Measurements from ENCODE around the gene IFNA7.
A peak's percentile ranks its signal among the peaks of the same experiment; 100 is the strongest.
"Not testable (repeated sequence)": the region's sequence is repeated elsewhere in the genome, so short reads cannot be mapped to it uniquely, and the experiment has no call there.

IFNA7 gene

DNA sequence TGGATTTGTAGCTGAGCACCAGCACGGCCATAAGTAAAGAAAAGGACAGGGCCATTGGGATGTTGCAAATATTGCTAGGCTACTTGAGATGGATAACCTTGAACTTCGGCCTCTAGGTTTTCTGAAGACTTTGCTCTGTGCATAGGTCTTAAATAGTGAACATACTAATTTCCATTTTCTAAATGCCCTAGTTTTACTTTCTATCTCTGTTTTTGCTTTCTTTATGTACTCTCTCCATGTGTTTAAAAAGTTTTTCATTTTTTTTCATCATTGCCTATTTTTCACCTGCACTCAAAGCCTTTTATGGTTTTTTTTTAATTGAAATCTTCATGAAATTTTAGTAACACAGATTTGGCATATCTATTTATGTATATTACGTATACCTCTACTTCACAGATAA, 5.0 kb upstream of the IFNA7 start, which contains the start of gene IFNA10:
Gene IFNA10, minus strand, starts transcription at position 101 of the 400 bp plus-strand sequence. Its CDS starts 46 bp downstream, at position 55.
- peaks cover 17% of the 10 kb centered on the region for H3K27me3 Mint-ChIP-seq
- not testable (repeated sequence) for H3K36me3 Mint-ChIP-seq (ENCODE audit: low read depth); H3K27ac Mint-ChIP-seq; H3K9me3 Mint-ChIP-seq; H3K4me3 Mint-ChIP-seq; H3K4me1 Mint-ChIP-seq (ENCODE audit: low read depth)

DNA sequence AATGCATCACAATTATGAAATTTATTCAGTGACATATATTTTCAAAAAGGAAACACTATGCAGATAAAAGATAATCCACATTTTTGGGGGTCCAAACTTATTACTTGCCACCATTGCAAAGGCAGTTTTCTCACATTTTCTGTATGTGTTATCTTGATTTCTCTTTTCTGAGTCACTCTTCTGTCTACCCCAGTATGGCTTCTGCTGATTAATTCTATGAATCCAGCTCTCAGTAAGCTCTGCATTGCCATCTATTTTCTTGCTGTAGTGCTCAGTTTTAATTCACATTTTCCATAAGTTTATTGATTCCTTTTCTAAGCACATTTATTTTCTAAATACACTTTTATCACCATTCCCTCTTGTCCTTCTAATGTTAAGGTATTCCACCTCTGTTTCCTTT, 3.2 kb upstream of the IFNA7 start:
- Mint-ChIP-seq H3K27ac (no peak overlapping the region), H3K9me3 (no peaks in the 10 kb centered on the region), H3K4me1 (ENCODE audit: low read depth) (peaks cover 13% of the 10 kb centered on the region), H3K27me3 (peaks cover 21% of the 10 kb centered on the region), H3K36me3 (ENCODE audit: low read depth) (no peaks in the 10 kb centered on the region), H3K4me3 (no peak overlapping the region)

DNA sequence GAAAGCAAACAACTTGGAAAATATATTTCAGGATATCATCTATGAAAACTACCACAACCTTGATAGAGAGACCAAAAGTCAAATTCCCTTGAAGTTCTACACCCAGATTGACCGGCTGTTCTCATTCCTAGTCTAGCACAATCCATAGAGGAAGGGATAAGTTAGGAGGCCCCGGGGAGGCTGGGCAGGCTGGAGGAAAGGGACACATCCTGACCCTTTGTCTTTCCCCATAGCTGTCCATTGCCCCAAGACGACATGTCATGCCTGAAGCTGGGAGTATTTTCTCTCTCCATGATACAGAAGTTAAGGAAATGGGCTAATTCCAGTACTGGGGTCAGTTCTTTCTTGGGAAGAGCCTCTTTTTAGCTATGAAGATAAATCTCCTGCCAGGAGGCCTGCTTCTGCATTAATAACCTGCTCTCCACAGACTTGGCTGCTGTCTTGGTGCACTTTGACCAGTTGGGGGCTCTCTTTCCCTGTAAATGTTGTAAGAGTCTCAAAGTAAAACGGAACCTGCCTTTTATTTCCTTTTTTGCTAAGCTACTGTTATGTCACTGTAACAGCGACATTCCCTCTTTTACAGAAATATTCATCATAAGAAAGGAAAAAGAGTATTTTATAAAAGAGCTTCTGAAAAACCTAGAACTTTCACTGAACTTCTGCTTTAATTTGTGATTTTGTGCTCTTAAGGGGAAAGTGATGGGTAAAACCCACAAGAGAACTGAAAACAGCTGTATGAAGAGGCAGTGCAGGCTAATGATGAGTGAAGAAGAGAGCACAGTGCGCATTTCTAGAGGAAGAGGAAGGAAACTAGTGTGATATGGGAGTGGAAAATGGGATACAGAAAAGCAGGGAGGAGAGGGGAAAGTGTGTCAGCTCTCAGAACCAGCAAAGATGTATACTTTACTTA, 6.9 kb downstream of the IFNA7 start:
- H3K9me3 Mint-ChIP-seq; H3K4me1 Mint-ChIP-seq (ENCODE audit: low read depth); H3K27me3 Mint-ChIP-seq; H3K27ac Mint-ChIP-seq; H3K36me3 Mint-ChIP-seq (ENCODE audit: low read depth): not testable (repeated sequence)
- H3K4me3 Mint-ChIP-seq = peak overlapping the region; percentile 39

DNA sequence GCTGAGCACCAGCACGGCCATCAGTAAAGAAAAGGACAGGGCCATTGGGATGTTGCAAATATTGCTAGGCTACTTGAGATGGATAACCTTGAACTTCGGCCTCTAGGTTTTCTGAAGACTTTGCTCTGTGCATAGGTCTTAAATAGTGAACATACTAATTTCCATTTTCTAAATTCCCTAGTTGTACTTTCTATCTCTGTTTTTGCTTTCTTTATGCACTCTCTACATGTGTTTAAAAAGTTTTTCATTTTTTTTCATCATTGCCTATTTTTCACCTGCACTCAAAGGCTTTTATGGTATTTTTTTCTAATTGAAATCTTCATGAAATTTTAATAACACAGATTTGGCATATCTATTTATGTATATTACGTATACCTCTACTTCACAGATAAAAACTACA, 14.5 kb downstream of the IFNA7 start, which contains the start of gene IFNA4:
Gene IFNA4, minus strand, starts transcription at position 101 of the 400 bp plus-strand sequence. Its CDS starts 56 bp downstream, at position 45.
- not testable (repeated sequence) for H3K4me3 Mint-ChIP-seq; H3K36me3 Mint-ChIP-seq (ENCODE audit: low read depth); H3K9me3 Mint-ChIP-seq; H3K4me1 Mint-ChIP-seq (ENCODE audit: low read depth); H3K27ac Mint-ChIP-seq; H3K27me3 Mint-ChIP-seq

DNA sequence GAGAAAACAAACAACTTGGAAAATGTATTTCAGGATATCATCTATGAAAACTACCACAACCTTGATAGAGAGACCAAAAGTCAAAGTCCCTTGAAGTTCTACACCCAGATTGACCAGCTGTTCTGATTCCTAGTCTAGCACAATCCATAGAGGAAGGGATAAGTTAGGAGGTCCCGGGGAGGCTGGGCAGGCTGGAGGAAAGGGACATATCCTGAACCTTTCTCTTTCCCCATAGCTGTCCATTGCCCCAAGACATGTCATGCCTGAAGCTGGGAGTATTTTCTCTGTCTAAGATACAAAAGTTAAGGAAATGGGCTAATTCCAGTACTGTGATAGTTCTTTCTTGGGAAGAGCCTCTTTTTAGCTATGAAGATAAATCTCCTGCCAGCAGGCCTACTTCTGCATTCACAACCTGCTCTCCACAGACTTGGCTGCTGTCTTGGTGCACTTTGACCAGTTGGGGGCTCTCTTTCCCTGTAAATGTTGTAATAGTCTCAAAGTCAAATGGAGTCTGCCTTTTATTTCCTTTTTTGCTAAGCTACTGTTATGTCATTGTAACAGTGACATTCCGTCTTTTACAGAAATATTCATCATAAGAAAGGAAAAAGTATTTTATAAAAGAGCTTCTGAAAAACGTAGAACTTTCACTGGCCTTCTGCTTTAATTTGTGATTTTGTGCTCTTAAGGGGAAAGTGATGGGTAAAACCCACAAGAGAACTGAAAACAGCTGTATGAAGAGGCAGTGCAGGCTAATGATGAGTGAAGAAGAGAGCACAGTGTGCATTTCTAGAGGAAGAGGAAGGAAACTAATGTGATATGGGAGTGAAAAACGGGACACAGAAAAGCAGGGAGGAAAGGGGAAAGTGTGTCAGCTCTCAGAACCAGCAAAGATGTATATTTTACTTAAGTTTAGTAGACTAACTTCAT, 18.9 kb downstream of the IFNA7 start:
- not testable (repeated sequence) for H3K36me3 Mint-ChIP-seq (ENCODE audit: low read depth); H3K4me1 Mint-ChIP-seq (ENCODE audit: low read depth); H3K27ac Mint-ChIP-seq; H3K27me3 Mint-ChIP-seq; H3K9me3 Mint-ChIP-seq; H3K4me3 Mint-ChIP-seq

DNA sequence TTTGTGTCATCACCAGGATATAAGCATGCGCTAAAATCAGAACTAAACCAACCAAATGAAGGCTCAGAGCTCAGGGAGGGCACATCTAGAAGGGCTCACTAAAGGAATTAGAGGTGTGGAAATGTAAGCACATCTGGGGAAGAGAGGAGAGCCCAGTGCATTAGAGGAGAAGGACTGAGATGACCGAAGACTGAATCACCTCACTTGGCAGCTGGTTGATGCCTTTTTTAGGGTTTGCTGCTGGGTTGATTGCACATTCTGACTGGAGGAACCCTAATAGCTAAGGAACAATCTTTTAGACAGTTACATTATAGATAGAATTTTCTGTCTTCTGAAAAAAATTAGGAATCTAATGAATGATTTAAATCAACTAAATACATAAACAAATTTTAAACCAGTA, 27.3 kb downstream of the IFNA7 start:
- Mint-ChIP-seq H3K27ac (no peak overlapping the region), H3K9me3 (no peaks in the 10 kb centered on the region), H3K4me1 (ENCODE audit: low read depth) (no peaks in the 10 kb centered on the region), H3K27me3 (no peaks in the 10 kb centered on the region), H3K4me3 (no peak overlapping the region), H3K36me3 (ENCODE audit: low read depth) (no peaks in the 10 kb centered on the region)

DNA sequence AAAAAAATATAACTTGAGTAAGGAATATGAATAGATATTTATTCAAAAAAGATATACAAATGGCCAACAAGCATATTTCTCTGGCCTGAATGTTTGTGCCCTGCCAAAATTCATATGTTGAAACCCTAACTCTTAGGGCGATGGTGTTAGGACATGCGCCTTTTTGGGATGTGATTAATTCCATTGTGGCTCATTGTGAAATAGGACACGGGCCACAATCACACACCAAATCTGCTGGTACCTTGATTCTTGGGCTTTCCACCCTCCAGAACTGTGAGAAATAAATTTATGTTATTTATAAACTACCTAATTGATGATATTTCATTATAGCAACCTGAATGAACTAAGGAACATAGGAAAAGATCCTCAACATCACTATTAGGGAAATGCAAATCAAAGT, 29.8 kb downstream of the IFNA7 start:
- Mint-ChIP-seq H3K27me3 (no peaks in the 10 kb centered on the region), H3K9me3 (no peaks in the 10 kb centered on the region), H3K27ac (no peak overlapping the region), H3K4me1 (ENCODE audit: low read depth) (no peaks in the 10 kb centered on the region), H3K36me3 (ENCODE audit: low read depth) (no peaks in the 10 kb centered on the region), H3K4me3 (no peak overlapping the region)

DNA sequence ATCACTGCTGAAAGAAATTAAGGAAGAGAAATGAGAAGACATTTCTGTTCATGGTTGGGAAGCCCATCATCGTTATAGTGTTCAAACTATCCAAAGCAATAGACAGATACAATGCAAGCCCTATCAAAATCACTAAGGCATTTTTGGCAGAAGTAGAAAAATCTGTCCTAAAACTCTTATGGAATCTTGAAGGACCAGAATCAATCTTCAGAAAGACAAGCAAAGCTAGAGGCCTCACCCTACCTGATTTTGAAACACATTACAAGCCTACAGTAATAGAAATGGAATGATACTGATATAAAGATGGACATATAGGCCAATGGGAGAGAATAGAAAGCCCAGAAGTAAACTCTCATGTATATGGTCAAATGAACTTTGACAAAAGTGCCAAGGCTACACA, 30.7 kb downstream of the IFNA7 start:
- Mint-ChIP-seq H3K36me3 (ENCODE audit: low read depth) (no peaks in the 10 kb centered on the region), H3K27me3 (no peaks in the 10 kb centered on the region), H3K4me3 (no peak overlapping the region), H3K9me3 (no peaks in the 10 kb centered on the region), H3K27ac (no peak overlapping the region), H3K4me1 (ENCODE audit: low read depth) (no peaks in the 10 kb centered on the region)

DNA sequence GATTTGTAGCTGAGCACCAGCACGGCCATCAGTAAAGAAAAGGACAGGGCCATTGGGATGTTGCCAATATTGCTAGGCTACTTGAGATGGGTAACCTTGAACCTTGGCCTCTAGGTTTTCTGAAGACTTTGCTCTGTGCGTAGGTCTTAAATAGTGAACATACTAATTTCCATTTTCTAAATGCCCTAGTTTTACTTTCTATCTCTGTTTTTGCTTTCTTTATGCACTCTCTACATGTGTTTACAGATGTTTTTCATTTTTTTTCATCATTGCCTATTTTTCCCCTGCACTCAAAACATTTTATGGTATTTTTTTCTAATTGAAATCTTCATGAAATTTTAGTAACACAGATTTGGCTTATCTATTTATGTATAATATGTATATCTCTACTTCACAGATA, 35.4 kb downstream of the IFNA7 start, which contains the start of gene IFNA21:
Gene IFNA21, minus strand, starts transcription at position 101 of the 400 bp plus-strand sequence. Its CDS starts 48 bp downstream, at position 53.
- H3K9me3 Mint-ChIP-seq; H3K27me3 Mint-ChIP-seq; H3K27ac Mint-ChIP-seq; H3K4me1 Mint-ChIP-seq (ENCODE audit: low read depth); H3K36me3 Mint-ChIP-seq (ENCODE audit: low read depth); H3K4me3 Mint-ChIP-seq: not testable (repeated sequence)

DNA sequence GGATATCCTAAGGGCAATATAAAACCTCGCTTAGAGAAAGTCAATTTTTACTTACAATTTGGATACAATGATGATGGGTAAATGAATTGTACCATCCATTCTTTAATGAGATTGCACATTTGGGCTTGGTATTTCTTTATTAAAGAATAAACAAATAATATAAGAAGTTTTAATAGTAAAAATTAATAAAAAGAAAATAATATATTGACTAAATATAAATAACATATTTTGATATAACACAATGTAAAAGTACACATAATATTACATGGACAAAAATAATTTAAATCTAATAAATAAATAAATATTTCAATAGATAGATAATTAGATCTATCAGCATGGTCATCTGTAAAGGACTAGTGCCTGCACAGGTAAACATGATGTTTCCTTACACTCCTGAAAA, 36.5 kb downstream of the IFNA7 start:
- no peak overlapping the region for H3K4me3 Mint-ChIP-seq
- H3K27ac Mint-ChIP-seq = no peak overlapping the region
- H3K9me3 Mint-ChIP-seq = no peaks in the 10 kb centered on the region
- no peaks in the 10 kb centered on the region for H3K36me3 Mint-ChIP-seq (ENCODE audit: low read depth)
- peaks cover 15% of the 10 kb centered on the region for H3K4me1 Mint-ChIP-seq (ENCODE audit: low read depth)
- H3K27me3 Mint-ChIP-seq = no peaks in the 10 kb centered on the region

DNA sequence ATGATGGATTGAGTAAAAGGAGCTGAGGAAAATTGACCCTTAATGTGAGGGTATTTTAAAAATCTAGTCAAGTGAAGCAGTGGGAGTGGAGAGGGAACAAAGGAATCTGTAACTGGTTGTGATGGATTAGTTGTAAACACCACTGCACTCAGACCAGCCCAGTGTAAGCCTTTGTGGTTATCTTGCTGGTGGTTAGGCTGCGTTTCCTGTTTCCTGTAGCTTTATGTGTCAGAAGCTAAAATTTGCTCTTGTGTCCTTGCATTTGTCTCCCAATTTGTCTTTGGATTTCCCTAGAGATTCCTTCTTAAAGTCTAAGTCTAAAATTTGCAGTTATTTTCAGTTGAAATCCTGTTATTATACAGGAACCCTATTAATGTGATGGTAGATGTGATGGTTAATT, 41.8 kb downstream of the IFNA7 start:
- no peaks in the 10 kb centered on the region for H3K27me3 Mint-ChIP-seq
- peaks cover 22% of the 10 kb centered on the region for H3K4me1 Mint-ChIP-seq (ENCODE audit: low read depth)
- H3K4me3 Mint-ChIP-seq = peak overlapping the region; percentile 35
- no peaks in the 10 kb centered on the region for H3K36me3 Mint-ChIP-seq (ENCODE audit: low read depth)
- no peak overlapping the region for H3K27ac Mint-ChIP-seq
- no peaks in the 10 kb centered on the region for H3K9me3 Mint-ChIP-seq

DNA sequence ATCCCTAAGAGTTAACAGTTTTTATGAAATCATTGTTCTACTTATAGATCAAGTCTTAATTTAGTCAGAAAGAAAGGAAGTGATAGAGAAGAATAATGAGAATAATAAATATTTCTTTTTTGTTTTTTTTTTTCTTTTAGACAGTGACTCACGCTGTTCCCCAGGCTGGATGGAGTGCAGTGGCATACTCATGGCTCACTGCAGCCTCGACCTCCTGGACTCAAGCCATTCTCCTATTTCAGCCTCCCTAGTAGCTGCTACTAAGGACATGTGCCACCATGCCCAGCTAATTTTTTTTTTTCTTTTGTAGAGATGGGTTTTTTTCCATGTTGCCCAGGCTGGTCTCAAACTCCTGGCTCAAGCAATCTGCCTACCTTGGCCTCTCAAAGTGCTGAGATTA, 46.5 kb downstream of the IFNA7 start:
- H3K4me3 Mint-ChIP-seq = no peak overlapping the region
- no peaks in the 10 kb centered on the region for H3K36me3 Mint-ChIP-seq (ENCODE audit: low read depth)
- H3K4me1 Mint-ChIP-seq (ENCODE audit: low read depth) = peaks cover 13% of the 10 kb centered on the region
- H3K9me3 Mint-ChIP-seq = no peaks in the 10 kb centered on the region
- no peaks in the 10 kb centered on the region for H3K27me3 Mint-ChIP-seq
- H3K27ac Mint-ChIP-seq = no peak overlapping the region

DNA sequence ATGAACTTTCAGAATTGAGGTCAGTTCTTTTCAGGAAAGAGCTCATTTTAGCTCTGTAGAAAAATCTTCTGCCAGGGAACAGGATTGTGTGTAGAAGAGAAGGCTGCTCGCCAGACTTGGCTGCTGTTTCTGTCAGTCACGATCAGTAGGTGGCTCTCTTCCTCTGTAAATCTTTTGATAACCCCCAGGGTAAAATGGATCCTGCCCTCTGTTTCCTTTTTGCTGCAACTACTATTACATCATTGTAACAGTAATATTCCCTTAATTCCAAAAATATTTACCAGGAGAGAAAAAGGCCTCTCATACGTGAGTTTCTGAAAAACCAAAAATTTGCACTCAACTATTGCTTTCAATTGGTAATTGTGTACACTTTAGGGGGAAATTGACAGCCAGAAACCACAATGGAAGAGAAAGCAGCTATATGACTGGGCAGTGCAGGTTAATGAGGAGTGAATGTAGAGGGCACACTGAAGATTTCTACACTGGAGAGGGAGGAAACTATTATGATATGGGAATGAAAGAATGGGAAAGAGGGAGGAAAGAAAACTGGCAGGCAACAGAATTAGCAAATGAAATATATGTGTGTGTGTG, 47.9 kb downstream of the IFNA7 start:
- Mint-ChIP-seq H3K27ac (no peak overlapping the region), H3K4me3 (no peak overlapping the region), H3K9me3 (no peaks in the 10 kb centered on the region), H3K4me1 (ENCODE audit: low read depth) (peaks cover 6% of the 10 kb centered on the region), H3K27me3 (no peaks in the 10 kb centered on the region), H3K36me3 (ENCODE audit: low read depth) (no peaks in the 10 kb centered on the region)

DNA sequence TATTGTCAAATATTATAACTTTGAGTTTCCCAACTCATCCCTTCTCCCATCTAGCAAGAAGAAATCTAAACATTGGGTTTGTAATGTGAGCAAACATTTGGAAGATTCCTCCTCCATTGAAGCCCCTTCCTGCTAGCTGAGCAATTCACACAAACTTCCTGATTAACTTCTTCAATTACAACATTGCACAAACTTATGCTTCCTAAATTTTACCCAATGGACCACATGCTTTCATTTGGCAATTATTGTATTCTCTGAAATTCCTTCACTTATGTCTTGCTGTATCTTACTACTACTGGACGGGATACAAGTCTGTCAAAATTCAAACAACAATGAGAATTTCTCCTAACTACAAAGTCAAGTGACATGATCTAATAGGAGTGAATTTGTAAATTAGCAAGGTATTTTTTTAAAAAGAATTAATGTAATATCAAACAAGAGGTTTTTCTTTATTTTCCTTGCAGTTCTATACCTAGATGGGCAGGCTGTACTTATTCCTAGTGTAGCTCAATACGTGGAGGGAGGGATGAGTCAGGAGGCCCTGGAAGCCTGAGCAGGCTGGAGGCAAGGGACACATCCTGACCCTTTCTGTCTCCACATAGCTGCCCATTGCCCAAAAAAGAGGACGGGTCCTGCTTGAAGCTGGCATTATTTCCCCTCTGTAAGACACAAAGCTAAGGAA, 48.5 kb downstream of the IFNA7 start:
- H3K36me3 Mint-ChIP-seq (ENCODE audit: low read depth) = no peaks in the 10 kb centered on the region
- H3K27me3 Mint-ChIP-seq = no peaks in the 10 kb centered on the region
- no peak overlapping the region for H3K27ac Mint-ChIP-seq
- H3K9me3 Mint-ChIP-seq = peaks cover 1% of the 10 kb centered on the region
- peaks cover 6% of the 10 kb centered on the region for H3K4me1 Mint-ChIP-seq (ENCODE audit: low read depth)
- H3K4me3 Mint-ChIP-seq = no peak overlapping the region
